GM23338 (cell line): ENCODE results near the gene UGT1A3. TPM values are rescaled to one million over a fixed set of nuclear protein-coding genes. Genes with fewer than 3 reads are reported as not detected.

ENCODE experiments used
- ATAC-seq: fragments of 200-7000 bp; cut with Tn5 transposase; 3 replicates; pipeline ENCODE4 v1.9.1; 2020
- DNase-seq: peaks from one replicate; pipeline ENCODE4 v3.0.0-alpha.2; 2015; ENCODE audit warnings: low spot score
- H2AFZ ChIP-seq: fragments of 200-600 bp; sonication (generic); 2 replicates; pipeline ENCODE4 v1.8.0; 2016; ENCODE audit warnings: antibody characterized with exemption, mild to moderate bottlenecking, moderate library complexity
- H3F3A ChIP-seq: fragments of 200-600 bp; sonication (generic); replicated peaks from 2 replicates; pipeline ENCODE4 v1.8.0; 2017; ENCODE audit warnings: antibody characterized with exemption, mixed run types, low read depth
- H3K27ac ChIP-seq: fragments of 200-600 bp; sonication (generic); 2 replicates; pipeline ENCODE4 v1.6.1; 2016; ENCODE audit warnings: low read depth
- H3K27me3 ChIP-seq: fragments of 200-600 bp; sonication (generic); 2 replicates; pipeline ENCODE4 v1.8.0; 2016; ENCODE audit warnings: mild to moderate bottlenecking, mixed run types, moderate library complexity; ENCODE audit not compliant: insufficient read depth
- H3K36me3 ChIP-seq: fragments of 200-600 bp; sonication (generic); 2 replicates; pipeline ENCODE4 v1.8.0; 2016; ENCODE audit warnings: mild to moderate bottlenecking; ENCODE audit not compliant: insufficient read depth
- H3K4me1 ChIP-seq: fragments of 200-600 bp; sonication (generic); 2 replicates; pipeline ENCODE4 v1.8.0; 2016; ENCODE audit warnings: mild to moderate bottlenecking, moderate library complexity; ENCODE audit not compliant: insufficient read depth
- H3K4me2 ChIP-seq: fragments of 200-600 bp; sonication (generic); 2 replicates; pipeline ENCODE4 v1.7.1; 2017; ENCODE audit warnings: mixed run types
- H3K4me3 ChIP-seq: fragments of 200-600 bp; sonication (generic); 2 replicates; pipeline ENCODE4 v1.6.1; 2016; ENCODE audit warnings: mixed run types
- H3K79me2 ChIP-seq: fragments of 200-600 bp; sonication (generic); replicated peaks from 2 replicates; pipeline ENCODE4 v1.8.0; 2017; ENCODE audit warnings: mild to moderate bottlenecking; ENCODE audit not compliant: insufficient read depth
- H3K9me2 ChIP-seq: fragments of 200-600 bp; sonication (generic); 2 replicates; pipeline ENCODE4 v1.8.0; 2017; ENCODE audit not compliant: insufficient read depth
- H4K20me1 ChIP-seq: fragments of 200-600 bp; sonication (generic); replicated peaks from 2 replicates; pipeline ENCODE4 v1.8.0; 2017; ENCODE audit warnings: mild to moderate bottlenecking; ENCODE audit not compliant: insufficient read depth
- H3K27ac Mint-ChIP-seq: 2 replicates; pipeline ENCODE4 v1.8.0; 2020; ENCODE audit warnings: inconsistent platforms, mild to moderate bottlenecking, moderate library complexity, mixed read lengths
- H3K27me3 Mint-ChIP-seq: 3 replicates; pipeline ENCODE4 v1.8.0; 2022; ENCODE audit warnings: low read depth, mild to moderate bottlenecking, moderate library complexity, mixed read lengths, inconsistent platforms; ENCODE audit not compliant: insufficient read depth, poor library complexity
- H3K36me3 Mint-ChIP-seq: 3 replicates; pipeline ENCODE4 v1.8.0; 2021; ENCODE audit warnings: low read depth, mild to moderate bottlenecking, inconsistent platforms, moderate library complexity, mixed read lengths
- H3K4me1 Mint-ChIP-seq: 3 replicates; pipeline ENCODE4 v1.8.0; 2020; ENCODE audit warnings: mild to moderate bottlenecking, inconsistent platforms, mixed read lengths
- H3K4me3 Mint-ChIP-seq: 3 replicates; pipeline ENCODE4 v1.8.0; 2021; ENCODE audit warnings: moderate library complexity, mild to moderate bottlenecking, inconsistent platforms, mixed read lengths
- H3K9me3 Mint-ChIP-seq: 3 replicates; pipeline ENCODE4 v1.8.0; 2020; ENCODE audit warnings: moderate library complexity, mild to moderate bottlenecking, inconsistent platforms, mixed read lengths
- CREB1 ChIP-seq: fragments of 250-450 bp; sonication (Bioruptor Pico); IDR thresholded peaks from 2 replicates; pipeline ENCODE4 v1.5.0; 2020; ENCODE audit warnings: low read depth, mild to moderate bottlenecking, moderate library complexity
- CTCF ChIP-seq, 2 experiments: fragments of 200-600 bp in 1 of 2; sonication (generic) in 1 of 2; conservative IDR thresholded peaks; 2 replicates each; pipeline versions ENCODE4 v1.5.1 to v1.6.1; 2016 to 2017; ENCODE audit warnings: antibody characterized with exemption in 2 of 2, low read depth in 2 of 2, mild to moderate bottlenecking in 2 of 2, moderate library complexity in 1 of 2
- EZH2 ChIP-seq: fragments of 200-600 bp; sonication (generic); IDR thresholded peaks from one replicate; pipeline ENCODE4 v1.8.0; 2017; ENCODE audit warnings: antibody characterized with exemption, mild to moderate bottlenecking, low read depth; ENCODE audit not compliant: unreplicated experiment
- EZH2phosphoT487 ChIP-seq: fragments of 200-600 bp; sonication (generic); IDR thresholded peaks from one replicate; pipeline ENCODE4 v1.8.1; 2018; ENCODE audit warnings: antibody characterized with exemption; ENCODE audit not compliant: unreplicated experiment
- JUNB ChIP-seq: IDR thresholded peaks from one replicate; pipeline ENCODE4 v1.6.1; 2016; ENCODE audit warnings: antibody characterized with exemption; ENCODE audit not compliant: unreplicated experiment
- NANOG ChIP-seq: IDR thresholded peaks from 2 replicates; pipeline ENCODE4 v1.6.1; 2016; ENCODE audit warnings: antibody characterized with exemption, borderline replicate concordance
- POLR2AphosphoS5 ChIP-seq: IDR thresholded peaks from 2 replicates; pipeline ENCODE4 v1.6.1; 2016; ENCODE audit warnings: antibody characterized with exemption, low read depth
- REST ChIP-seq: IDR thresholded peaks from one replicate; pipeline ENCODE4 v1.6.1; 2018; ENCODE audit warnings: antibody characterized with exemption; ENCODE audit not compliant: unreplicated experiment
- STAT1 ChIP-seq: IDR thresholded peaks from one replicate; pipeline ENCODE4 v1.6.1; 2016; ENCODE audit warnings: antibody characterized with exemption; ENCODE audit not compliant: unreplicated experiment
- ZNF114 ChIP-seq: fragments of 250-450 bp; sonication (Bioruptor Pico); IDR thresholded peaks from 2 replicates; pipeline ENCODE4 v1.5.0; 2020; ENCODE audit warnings: mild to moderate bottlenecking, moderate library complexity
- ZNF331 ChIP-seq: fragments of 250-450 bp; sonication (Bioruptor Pico); IDR thresholded peaks from 2 replicates; pipeline ENCODE4 v1.5.0; 2020; ENCODE audit warnings: low read depth, mild to moderate bottlenecking, moderate library complexity
- polyA plus RNA-seq: library from polyadenylated mRNA; unstranded; fragments of >200 nt; fragmentation: Nextera tagmentation; extraction: Ambion mirVana; gene quantifications from 2 replicates; pipeline ENCODE4 v1.2.1, GENCODE V29; 2016
- total RNA-seq: library from RNA; depleted of rRNA; stranded (reverse); fragments of >200 nt; shearing (Covaris generic); gene quantifications from 2 replicates; pipeline ENCODE4 v1.2.3, GENCODE V29; 2014
- TF ChIP-seq, protein P1 (sequence below): IDR thresholded peaks from 2 replicates; pipeline ENCODE4 v1.6.1; 2016; ENCODE audit warnings: antibody characterized with exemption
- TF ChIP-seq, protein P2 (sequence below): fragments of 250-450 bp; sonication (Bioruptor Pico); IDR thresholded peaks from 2 replicates; pipeline ENCODE4 v1.5.0; 2020; ENCODE audit warnings: mild to moderate bottlenecking, moderate library complexity

The UGT1A3 gene
- total and polyA plus RNA-seq, 2 experiments from 2014 or later, result not detected

- H3K4me3 Mint-ChIP-seq, result no peak overlapping the region
- ATAC-seq (no peak), DNase-seq (no peak)
- Histone ChIP-seq H3F3A (no peaks in the 10 kb centered on the region), H3K27me3 (no peaks in the 10 kb centered on the region), H4K20me1 (no peaks in the 10 kb centered on the region), H3K36me3 (no peaks in the 10 kb centered on the region), H3K4me2 (no peak overlapping the region), H3K4me1 (no peaks in the 10 kb centered on the region), H3K27ac (no peak overlapping the region), H3K9me2 (0 out of 2 replicates have a peak, but pooled peaks cover 4% of the 10 kb centered on the region), H3K79me2 (no peaks in the 10 kb centered on the region), H2AFZ (no peak overlapping the region), H3K4me3 (no peak overlapping the region)
- no peak overlapping the region for H3K27ac Mint-ChIP-seq
- peaks cover 26% of the 10 kb centered on the region for H3K9me3 Mint-ChIP-seq
- peaks cover 4% of the 10 kb centered on the region; the same call in 2 of the 3 replicates for H3K36me3 Mint-ChIP-seq
- no peaks in the 10 kb centered on the region for H3K27me3 Mint-ChIP-seq
- H3K4me1 Mint-ChIP-seq, result no peaks in the 10 kb centered on the region
- TF ChIP-seq ZNF114 (CRISPR knock-in tag) (no peak), POLR2AphosphoS5 (no peak), CREB1 (CRISPR knock-in tag) (no peak), STAT1 (no peak), ZNF331 (CRISPR knock-in tag) (no peak), REST (no peak), JUNB (no peak), EZH2phosphoT487 (no peak), NANOG (no peak), EZH2 (no peak), CTCF (conservative IDR thresholded peaks at IDR 0.05; ENCODE audit: low read depth in 2 of 2) (no peak)
- TF ChIP-seq, protein P1, sequence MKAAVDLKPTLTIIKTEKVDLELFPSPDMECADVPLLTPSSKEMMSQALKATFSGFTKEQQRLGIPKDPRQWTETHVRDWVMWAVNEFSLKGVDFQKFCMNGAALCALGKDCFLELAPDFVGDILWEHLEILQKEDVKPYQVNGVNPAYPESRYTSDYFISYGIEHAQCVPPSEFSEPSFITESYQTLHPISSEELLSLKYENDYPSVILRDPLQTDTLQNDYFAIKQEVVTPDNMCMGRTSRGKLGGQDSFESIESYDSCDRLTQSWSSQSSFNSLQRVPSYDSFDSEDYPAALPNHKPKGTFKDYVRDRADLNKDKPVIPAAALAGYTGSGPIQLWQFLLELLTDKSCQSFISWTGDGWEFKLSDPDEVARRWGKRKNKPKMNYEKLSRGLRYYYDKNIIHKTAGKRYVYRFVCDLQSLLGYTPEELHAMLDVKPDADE, result no peak
- TF ChIP-seq, protein P2, sequence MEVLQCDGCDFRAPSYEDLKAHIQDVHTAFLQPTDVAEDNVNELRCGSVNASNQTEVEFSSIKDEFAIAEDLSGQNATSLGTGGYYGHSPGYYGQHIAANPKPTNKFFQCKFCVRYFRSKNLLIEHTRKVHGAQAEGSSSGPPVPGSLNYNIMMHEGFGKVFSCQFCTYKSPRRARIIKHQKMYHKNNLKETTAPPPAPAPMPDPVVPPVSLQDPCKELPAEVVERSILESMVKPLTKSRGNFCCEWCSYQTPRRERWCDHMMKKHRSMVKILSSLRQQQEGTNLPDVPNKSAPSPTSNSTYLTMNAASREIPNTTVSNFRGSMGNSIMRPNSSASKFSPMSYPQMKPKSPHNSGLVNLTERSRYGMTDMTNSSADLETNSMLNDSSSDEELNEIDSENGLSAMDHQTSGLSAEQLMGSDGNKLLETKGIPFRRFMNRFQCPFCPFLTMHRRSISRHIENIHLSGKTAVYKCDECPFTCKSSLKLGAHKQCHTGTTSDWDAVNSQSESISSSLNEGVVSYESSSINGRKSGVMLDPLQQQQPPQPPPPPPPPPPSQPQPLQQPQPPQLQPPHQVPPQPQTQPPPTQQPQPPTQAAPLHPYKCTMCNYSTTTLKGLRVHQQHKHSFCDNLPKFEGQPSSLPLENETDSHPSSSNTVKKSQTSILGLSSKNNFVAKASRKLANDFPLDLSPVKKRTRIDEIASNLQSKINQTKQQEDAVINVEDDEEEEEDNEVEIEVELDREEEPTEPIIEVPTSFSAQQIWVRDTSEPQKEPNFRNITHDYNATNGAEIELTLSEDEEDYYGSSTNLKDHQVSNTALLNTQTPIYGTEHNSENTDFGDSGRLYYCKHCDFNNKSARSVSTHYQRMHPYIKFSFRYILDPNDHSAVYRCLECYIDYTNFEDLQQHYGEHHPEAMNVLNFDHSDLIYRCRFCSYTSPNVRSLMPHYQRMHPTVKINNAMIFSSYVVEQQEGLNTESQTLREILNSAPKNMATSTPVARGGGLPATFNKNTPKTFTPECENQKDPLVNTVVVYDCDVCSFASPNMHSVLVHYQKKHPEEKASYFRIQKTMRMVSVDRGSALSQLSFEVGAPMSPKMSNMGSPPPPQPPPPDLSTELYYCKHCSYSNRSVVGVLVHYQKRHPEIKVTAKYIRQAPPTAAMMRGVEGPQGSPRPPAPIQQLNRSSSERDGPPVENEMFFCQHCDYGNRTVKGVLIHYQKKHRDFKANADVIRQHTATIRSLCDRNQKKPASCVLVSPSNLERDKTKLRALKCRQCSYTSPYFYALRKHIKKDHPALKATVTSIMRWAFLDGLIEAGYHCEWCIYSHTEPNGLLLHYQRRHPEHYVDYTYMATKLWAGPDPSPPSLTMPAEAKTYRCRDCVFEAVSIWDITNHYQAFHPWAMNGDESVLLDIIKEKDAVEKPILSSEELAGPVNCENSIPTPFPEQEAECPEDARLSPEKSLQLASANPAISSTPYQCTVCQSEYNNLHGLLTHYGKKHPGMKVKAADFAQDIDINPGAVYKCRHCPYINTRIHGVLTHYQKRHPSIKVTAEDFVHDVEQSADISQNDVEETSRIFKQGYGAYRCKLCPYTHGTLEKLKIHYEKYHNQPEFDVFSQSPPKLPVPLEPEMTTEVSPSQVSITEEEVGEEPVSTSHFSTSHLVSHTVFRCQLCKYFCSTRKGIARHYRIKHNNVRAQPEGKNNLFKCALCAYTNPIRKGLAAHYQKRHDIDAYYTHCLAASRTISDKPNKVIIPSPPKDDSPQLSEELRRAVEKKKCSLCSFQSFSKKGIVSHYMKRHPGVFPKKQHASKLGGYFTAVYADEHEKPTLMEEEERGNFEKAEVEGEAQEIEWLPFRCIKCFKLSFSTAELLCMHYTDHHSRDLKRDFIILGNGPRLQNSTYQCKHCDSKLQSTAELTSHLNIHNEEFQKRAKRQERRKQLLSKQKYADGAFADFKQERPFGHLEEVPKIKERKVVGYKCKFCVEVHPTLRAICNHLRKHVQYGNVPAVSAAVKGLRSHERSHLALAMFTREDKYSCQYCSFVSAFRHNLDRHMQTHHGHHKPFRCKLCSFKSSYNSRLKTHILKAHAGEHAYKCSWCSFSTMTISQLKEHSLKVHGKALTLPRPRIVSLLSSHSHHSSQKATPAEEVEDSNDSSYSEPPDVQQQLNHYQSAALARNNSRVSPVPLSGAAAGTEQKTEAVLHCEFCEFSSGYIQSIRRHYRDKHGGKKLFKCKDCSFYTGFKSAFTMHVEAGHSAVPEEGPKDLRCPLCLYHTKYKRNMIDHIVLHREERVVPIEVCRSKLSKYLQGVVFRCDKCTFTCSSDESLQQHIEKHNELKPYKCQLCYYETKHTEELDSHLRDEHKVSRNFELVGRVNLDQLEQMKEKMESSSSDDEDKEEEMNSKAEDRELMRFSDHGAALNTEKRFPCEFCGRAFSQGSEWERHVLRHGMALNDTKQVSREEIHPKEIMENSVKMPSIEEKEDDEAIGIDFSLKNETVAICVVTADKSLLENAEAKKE (CRISPR knock-in tag), result no peak
These were observed 50.9 kb downstream of the UGT1A3 start for GRCh38 chr2:233779722-233780121.
